ENCODE results near the gene CIDEC.

CIDEC gene

GRCh38 chr3:9915254-9916141 is 35.4 kb upstream of the CIDEC start:
- DNase-seq (ENCODE audit: extremely low read depth, low read depth), result no peak
- TF ChIP-seq CTCF (IDR thresholded peaks at IDR 0.05; ENCODE audit: low read depth, low read length), result peak; percentile 47

GRCh38 chr3:9914559-9915253 is 34.7 kb upstream of the CIDEC start:
- DNase-seq (ENCODE audit: extremely low read depth, low read depth), result no peak
- no peak for TF ChIP-seq CTCF (IDR thresholded peaks at IDR 0.05; ENCODE audit: low read depth, low read length)

- TF ChIP-seq CTCF (IDR thresholded peaks at IDR 0.05; ENCODE audit: low read depth, low read length), result no peak
- no peak for DNase-seq (ENCODE audit: extremely low read depth, low read depth)
Observed at GRCh38 chr3:9914011-9914410, 34.0 kb upstream of the CIDEC start.

- no peak for DNase-seq (ENCODE audit: extremely low read depth, low read depth)
- no peak for TF ChIP-seq CTCF (IDR thresholded peaks at IDR 0.05; ENCODE audit: low read depth, low read length)
Observed at GRCh38 chr3:9913601-9914000, 33.5 kb upstream of the CIDEC start.

GRCh38 chr3:9912294-9912935 is 32.4 kb upstream of the CIDEC start:
- no peak for DNase-seq (ENCODE audit: extremely low read depth, low read depth)
- no peak for TF ChIP-seq CTCF (IDR thresholded peaks at IDR 0.05; ENCODE audit: low read depth, low read length)

- TF ChIP-seq CTCF (IDR thresholded peaks at IDR 0.05; ENCODE audit: low read depth, low read length), result no peak
- no peak for DNase-seq (ENCODE audit: extremely low read depth, low read depth)
Observed at GRCh38 chr3:9911863-9912262, 31.8 kb upstream of the CIDEC start.
